NOMO-1 (cell line): ENCODE data around the gene EIF1AD.
"Not testable (repeated sequence)": the region's sequence is repeated elsewhere in the genome, so short reads cannot be mapped to it uniquely, and the experiment has no call there.

Experiments used
- DNase-seq, 2 experiments: peaks; one replicate each; lab custom pipeline; 2025; ENCODE audit not compliant: unreplicated experiment in 2 of 2; lab: John Stamatoyannopoulos, UW

EIF1AD gene

GRCh38 chr11:65973439-65974110, 28.4 kb downstream of the EIF1AD start:
- no peak for DNase-seq

- no peak for DNase-seq
Observed at GRCh38 chr11:65972116-65972515, 29.8 kb downstream of the EIF1AD start.

GRCh38 chr11:65968600-65969482, 33.1 kb downstream of the EIF1AD start:
- peak; percentile 3 to 11 for DNase-seq

DNA sequence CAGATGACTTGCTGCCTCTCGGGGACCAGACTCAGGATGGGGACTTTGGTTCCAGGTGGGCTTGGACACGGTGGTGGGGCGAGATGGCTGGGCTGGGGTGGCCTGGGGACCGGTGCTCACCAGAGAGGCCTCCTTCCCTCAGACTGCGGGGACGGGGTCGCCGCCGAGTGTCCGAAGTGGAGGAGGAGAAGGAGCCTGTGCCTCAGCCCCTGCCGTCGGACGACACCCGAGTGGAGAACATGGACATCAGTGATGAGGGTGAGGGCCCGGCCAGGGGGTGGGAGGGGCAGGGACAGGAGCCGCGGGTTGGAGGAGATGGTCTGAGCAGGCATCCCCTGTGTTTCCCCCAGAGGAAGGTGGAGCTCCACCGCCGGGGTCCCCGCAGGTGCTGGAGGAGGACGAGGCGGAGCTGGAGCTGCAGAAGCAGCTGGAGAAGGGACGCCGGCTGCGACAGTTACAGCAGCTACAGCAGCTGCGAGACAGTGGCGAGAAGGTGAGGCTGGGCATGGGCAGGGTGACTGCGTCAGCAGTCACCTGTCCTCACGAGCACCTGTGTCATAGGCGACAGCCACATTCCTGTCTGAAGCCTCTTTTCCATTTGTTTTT, 34.5 kb downstream of the EIF1AD start:
- DNase-seq = no peak

DNA sequence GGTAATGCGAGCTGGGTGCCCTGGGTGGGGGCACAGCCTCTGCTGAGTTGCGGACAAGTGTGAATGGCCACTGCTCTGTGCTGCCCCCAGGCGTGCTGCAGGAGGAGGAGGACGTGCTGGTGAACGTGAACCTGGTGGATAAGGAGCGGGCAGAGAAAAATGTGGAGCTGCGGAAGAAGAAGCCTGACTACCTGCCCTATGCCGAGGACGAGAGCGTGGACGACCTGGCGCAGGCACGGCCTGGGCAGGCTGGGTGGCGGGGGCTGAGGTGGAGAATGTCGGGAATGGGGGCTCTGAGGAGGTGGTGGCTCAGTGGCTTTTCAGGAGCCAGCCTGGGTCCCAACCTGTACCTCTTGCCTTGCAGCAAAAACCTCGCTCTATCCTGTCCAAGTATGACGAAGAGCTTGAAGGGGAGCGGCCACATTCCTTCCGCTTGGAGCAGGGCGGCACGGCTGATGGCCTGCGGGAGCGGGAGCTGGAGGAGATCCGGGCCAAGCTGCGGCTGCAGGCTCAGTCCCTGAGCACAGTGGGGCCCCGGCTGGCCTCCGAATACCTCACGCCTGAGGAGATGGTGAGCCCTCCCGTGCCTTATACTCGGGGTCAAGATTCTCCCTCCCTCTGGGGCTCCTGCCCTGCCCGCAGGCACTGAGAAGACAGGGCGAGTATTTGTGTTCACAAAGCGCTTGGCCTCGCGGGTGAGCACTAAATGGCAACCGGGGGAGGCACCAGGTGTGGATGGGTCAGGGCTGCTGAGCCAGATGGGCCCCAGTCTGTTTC, 35.8 kb downstream of the EIF1AD start:
- DNase-seq = no peak

DNA sequence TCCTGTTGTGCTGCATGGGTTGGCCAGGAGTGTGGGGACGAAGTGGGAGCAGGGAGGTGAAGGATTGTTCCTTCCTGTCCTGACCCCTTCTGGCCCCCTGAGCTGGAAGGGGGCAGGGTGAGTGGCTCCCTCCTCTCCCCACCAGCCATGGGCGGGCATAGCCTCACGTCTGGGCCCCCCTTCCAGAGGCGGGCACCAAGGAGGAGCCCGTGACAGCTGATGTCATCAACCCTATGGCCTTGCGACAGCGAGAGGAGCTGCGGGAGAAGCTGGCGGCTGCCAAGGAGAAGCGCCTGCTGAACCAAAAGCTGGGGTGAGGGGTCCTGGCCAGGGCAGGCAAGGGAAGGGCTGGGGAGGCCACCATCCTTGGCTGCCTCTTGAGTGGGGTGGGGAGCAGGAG, 37.1 kb downstream of the EIF1AD start:
- DNase-seq = no peak

GRCh38 chr11:65962141-65962564, 39.8 kb downstream of the EIF1AD start:
- DNase-seq = no peak

DNA sequence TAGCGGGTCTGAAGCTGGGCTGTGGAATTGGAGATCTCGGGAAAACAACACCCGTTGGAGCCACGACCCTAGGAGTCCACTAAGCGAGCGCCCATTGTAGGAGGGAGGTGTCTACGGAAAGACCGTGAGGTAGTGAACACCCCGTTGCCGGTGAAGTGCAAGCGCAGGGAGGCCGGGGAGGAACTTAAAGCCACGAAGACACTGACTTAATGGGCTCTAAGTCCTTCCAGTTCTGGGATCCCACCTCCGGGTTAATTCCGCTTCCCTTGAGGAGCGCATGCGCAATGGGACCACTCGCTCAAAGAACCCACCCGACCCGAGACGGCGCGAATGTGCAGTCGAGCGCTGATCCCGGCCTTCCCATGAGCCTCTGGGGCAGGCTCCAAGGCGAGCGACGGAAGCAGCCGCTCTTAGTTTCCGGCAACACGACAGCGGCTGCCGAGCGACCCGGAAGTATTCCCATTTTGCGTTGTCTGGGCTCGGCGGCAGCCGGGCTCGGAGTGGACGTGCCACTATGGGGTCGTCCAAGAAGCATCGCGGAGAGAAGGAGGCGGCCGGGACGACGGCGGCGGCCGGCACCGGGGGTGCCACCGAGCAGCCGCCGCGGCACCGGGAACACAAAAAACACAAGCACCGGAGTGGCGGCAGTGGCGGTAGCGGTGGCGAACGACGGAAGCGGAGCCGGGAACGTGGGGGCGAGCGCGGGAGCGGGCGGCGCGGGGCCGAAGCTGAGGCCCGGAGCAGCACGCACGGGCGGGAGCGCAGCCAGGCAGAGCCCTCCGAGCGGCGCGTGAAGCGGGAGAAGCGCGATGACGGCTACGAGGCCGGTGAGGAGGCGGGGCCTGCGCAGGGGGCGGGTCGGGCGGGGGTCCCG, 40.5 kb downstream of the EIF1AD start, which contains the start of gene SART1:
SART1 (plus strand) TSS at position 468 of the 874 bp plus-strand sequence; CDS start at position 515, 47 bp downstream.
- DNase-seq = peak; percentile 98

GRCh38 chr11:65960824-65961266, 41.1 kb downstream of the EIF1AD start:
- DNase-seq = no peak

DNA sequence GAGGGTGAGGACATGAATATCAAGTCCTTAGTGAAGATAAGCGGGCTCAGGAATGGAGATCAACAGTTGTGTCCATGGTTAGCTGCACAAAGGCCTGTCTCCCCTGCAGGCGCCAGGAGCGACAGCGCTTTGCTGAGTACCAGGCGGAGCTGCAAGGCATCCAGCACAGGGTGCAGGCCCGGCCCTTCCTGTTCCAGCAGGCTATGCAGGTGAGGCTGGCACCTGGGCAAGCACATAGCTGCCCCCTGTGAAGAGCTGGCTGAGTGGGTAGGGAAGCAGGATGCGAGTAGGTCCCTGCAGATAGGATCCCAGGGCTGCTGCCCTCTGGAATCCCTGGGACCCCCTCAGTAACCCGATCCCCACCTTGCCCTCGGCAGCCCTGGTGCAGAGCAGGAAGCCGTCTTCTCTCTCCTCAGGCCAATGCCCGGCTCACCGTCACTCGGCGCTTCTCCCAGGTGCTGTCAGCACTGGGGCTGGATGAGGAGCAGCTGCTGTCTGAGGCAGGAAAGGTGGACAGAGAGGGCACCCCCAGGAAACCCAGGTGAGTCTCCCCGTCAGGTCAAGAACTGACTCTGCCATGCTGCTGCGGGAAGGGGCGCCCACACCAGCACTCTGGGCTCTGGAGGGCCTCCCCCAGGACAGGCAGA, 43.1 kb downstream of the EIF1AD start:
- DNase-seq = no peak

GRCh38 chr11:65958291-65958690, 43.7 kb downstream of the EIF1AD start:
- no peak for DNase-seq

DNA sequence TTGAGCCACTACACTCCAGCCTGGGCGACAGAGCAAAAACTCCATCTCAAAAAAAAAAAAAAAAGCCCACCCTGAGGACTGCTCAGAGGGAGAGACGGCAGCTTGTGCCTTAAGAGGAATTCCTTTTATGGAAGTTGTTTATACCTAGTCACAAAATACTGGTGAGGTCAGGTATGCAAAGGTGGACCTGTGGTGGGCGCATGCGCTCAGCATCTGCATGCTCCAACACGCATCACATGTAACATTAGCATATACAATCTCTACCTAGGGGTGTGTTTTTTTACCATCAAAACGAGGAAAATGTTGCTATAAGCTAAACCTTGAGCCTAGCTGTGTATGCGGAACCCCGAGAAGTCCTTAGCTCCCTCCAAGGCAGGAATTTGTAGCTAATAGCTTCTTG, 47.2 kb downstream of the EIF1AD start:
- DNase-seq = no peak

DNA sequence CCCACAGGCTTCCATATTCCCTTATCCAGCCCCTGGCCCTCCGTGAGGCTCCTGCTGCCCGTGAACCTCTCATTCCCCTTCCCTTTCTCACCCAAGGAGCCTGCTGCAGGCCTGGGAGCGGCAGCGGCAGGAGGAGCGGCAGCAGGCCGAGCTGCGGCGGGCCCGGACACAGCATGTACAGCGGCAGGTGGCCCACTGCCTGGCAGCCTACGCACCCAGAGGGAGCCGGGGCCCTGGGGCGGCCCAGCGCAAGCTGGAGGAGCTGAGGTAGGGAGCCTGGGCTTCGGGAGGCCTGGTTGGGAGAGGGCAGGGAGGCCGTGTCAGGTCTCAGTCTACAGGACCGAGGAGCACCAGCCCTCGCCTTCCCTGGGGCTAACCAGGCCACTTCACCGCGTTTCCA, 48.5 kb downstream of the EIF1AD start:
- DNase-seq = no peak

DNA sequence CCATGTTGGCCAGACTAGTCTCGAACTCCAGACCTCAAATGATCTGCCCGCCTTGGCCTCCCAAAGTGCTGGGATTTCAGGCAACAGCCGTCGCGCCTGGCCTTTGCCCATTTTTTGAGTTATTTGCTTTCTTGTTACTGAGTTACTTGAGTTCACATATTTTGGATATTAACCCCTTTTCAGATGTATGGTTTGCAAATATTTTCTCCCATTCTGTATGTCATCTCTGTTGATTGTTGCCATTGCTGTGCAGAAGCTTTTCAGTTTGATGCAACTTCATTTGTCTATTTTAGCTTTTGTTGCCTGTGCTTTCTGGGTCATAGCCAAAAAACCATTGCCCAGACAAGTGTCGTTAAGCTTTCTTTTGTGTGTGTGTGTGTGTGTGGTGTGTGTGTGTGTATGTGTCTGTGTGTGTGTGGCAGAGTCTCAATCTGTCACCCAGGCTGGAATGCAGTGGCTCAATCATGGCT, 49.9 kb downstream of the EIF1AD start:
- no peak for DNase-seq

GRCh38 chr11:65951641-65952040, 50.3 kb downstream of the EIF1AD start:
- not testable (repeated sequence) for DNase-seq

- DNase-seq = not testable (repeated sequence)
Observed at GRCh38 chr11:65950711-65951110, 51.2 kb downstream of the EIF1AD start.

DNA sequence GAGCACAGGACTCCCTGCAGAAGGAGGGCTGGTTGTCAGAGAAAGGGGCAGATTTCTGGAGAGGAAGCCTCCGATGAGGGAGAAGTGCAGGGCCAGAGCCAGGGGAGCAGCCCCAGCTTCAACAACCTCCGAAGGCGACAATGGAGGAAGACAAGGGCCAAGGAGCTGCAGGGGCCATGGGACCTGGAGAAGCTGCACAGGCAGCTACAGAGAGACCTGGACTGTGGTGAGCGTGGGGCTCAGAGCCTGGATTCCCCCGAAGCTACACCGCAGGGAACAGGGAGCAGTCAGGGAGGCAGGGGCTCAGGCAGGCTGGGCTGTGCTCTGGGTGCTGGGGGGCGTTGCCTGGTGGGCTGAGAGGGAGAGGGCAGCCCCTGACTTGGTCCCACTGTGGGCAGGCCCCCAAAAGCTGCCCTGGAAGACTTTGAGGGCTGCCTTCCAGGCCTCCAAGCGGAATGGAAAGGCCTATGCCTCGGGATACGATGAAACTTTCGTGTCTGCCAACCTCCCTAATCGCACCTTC, 54.3 kb downstream of the EIF1AD start:
- no peak for DNase-seq

DNA sequence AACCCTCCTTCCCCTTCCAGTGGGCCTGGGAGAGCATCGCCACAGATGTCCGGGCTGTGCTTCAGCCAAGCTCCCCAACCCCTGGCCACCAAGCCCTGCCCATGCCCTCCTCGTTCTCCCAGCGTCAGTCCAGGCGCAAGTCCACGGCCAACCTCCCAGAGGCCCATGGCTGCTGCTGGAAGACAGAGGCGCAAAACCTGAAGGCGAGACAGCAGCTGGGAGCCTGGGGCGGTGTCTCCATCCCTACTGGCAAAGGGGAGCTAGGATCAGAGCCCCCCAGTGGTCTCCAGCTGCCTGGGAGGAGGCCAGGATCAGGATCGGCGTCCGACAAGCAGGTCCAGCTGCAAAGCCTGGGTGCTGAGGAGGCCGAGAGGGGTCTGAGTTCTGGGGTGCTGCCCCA, 54.8 kb downstream of the EIF1AD start:
- DNase-seq = no peak

- no peak for DNase-seq
Observed at GRCh38 chr11:65946655-65947054, 55.3 kb downstream of the EIF1AD start.
